NCI-H345 (cell line): ENCODE measurements around the gene CTNND2.
"Not testable (repeated sequence)": the region's sequence is repeated elsewhere in the genome, so short reads cannot be mapped to it uniquely, and the experiment has no call there.

Source experiments
- DNase-seq: peaks from one replicate; lab custom pipeline; 2025; lab: John Stamatoyannopoulos, UW

CTNND2 gene

DNA sequence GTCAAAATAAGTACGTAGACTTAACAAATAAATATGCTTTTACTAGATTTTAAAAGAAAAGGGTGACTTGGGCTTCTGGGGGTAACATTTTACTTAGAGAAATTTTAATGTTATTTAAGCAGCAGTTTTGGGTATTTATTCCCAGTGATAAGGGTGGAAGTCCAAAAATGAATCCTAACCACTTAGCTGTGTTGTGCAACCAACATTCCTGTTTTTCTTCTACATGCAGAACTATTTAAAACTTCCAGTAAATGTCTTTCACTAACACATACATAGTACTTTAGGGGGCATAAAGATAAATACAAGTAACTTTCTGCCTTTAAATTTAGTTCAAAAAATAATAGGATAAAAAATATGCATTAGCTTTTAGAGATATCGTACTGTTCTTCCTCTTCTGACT, 436.7 kb downstream of the CTNND2 start:
- DNase-seq, result no peak

DNA sequence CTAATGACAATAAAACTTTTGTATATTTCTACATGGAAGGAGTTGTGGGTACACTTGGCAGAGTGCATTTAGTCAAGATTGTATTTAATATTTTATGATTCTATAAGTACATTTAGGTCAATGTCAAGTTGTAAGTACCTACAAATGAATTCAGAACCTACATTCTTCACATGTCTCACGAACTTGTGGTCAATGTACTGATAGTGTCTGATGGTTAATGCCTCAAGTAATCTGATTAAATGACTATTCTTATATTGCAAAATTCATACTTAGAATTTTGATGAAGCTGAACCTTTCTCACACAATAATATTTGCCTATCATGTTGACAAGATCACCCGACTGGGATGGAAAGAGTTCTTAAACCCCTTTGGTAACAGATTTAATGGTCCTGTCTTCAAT, 444.5 kb downstream of the CTNND2 start:
- no peak for DNase-seq

DNA sequence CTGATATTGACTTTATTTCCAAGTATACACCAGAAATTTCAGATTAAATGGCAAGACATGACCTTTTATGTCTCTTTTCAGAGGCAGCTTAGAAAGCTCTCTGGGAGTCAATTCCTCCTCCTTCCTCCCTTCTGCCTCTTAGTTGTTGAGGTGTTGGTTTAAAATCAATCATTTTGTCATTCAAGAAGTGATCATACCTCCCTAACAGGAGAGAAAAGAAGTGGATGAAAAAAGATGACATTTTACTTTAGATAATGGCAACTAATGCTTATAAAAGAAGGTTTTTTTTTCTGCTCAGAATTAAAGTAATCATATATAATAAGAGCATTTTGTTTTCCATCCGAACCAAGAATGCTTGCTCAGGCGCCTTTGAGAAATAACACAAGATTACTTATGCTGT, 448.7 kb downstream of the CTNND2 start:
- DNase-seq, result no peak

- no peak for DNase-seq
Observed at GRCh38 chr5:11452852-11453251, 451.4 kb downstream of the CTNND2 start.

DNA sequence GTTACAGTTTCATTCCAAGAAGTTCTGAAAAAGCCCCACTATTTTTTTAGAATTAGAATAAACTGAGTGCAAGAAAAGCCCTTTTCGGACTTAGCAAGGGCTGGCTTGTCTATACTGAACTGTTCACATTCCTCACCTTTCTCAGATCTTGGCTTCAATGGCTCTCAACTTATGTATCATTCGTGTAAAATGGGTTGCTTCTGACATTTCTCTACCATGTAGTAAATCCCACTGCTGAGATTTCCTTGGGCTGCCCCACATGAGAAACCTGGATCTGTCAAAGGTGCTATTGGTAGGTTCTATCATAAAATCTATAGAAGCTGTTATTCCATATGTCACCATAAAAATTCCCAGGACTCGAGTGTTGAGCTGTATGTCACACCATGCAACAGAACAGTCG, 454.3 kb downstream of the CTNND2 start:
- no peak for DNase-seq

DNA sequence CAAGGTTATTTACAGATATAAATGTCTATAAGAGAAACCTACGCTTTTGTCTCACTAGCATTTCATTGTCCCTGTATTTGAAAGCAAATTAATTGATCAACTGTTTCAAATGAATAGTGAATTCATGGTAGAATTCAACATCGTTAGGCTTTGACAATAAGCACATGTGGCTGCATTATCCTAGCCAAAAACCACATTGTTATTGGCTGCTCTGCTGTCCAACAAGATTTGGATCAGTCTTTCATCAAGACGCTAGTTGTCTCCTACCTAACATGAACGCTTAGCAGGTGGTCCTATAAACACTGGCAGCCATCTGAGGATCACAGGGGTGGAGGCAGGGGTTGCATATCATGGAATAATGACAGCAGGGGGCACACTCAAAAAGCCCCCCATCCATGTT, 455.0 kb downstream of the CTNND2 start:
- no peak for DNase-seq

DNA sequence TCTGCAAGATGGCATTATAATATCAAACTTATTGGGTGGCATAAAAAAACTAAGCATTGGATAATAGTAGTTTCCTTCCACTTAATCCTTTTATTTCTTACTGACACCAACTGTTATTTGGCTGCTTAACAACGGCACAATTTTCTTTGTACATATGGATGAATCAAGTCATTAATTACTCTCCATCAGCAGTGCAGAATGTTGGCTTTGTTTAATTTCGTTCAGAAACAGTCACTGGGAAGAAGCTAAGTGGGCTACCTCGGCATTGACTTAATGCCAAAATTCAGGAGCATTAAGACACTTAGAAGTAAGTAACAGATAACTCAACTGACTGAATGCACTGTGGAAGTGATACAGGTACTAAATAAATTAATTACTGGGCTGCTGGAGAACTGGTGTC, 460.4 kb downstream of the CTNND2 start:
- DNase-seq, result no peak

- DNase-seq, result no peak
Observed at GRCh38 chr5:11432116-11432515, 472.1 kb downstream of the CTNND2 start.

DNA sequence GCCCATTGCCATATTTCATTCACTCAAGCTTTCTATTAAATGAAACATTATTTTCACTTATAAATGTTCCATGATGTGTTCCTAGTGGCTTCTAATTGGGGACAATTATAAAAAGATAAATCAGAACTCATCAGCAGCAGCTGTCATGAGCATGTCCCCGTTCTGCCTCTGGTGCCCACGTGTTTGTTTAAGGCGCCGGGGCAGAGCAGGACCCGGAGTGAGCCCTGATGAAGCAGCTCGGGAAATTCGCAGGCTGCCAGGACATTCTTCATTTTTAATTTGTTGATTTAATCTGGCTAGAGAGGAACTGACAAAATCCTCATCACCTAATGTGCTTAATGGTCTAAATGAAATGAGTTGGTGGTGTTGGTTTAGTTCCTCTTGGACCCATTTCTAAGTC, 475.0 kb downstream of the CTNND2 start:
- DNase-seq, result no peak

DNA sequence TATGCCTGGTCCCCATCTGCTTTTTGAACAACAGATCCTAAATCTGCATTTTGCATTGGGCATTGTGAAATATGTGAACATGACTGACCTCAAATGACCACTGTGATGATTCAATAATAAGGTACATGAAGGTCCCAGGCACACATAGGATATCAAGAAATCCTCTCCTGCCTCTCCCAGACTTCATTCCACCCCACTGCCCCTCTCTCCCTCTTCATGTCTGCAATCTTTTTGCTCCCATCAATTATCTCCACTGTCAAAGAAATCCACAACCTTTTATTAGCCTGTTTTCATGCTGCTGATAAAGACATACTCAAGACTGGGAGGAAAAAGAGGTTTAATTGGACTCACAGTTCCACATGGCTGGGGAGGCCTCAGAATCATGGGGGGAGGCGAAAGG, 476.7 kb downstream of the CTNND2 start:
- no peak for DNase-seq

DNA sequence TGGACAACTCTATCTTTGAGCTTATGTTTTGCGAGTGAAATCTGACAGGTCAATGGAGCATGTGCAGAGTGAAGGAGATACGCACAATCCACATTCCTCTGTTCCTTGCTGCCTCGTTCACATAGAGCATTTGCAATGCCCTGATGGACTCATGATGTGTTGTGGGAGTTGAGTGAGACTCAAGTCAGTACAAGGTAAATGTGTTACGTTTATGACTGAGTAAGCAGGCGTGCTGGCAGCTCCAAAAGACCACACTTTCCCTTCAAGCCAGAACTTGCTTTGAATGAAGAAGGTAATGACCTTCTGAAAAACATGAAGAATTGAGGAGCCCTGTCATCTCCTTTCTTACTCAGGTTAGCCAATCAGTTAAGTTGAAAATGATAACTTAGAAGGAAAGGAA, 477.8 kb downstream of the CTNND2 start:
- DNase-seq, result no peak

DNA sequence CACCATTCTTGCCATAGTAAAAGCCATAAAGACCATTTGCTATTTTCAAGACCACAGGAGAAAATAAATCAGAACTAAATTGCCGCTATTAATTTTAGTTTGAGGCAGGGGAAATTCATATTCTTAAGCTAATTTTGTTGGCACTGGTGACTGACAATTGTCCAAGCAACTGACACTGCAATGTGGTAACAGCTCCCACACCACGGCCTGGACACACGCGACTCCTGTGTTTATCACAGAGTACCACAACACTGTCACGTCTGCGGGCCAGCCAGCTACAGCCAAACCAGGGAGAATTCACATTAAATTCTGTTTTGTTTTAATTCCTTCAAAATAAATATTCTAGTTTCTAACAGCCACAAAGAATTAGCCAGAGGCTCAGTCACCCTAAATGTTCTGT, 481.9 kb downstream of the CTNND2 start:
- no peak for DNase-seq

DNA sequence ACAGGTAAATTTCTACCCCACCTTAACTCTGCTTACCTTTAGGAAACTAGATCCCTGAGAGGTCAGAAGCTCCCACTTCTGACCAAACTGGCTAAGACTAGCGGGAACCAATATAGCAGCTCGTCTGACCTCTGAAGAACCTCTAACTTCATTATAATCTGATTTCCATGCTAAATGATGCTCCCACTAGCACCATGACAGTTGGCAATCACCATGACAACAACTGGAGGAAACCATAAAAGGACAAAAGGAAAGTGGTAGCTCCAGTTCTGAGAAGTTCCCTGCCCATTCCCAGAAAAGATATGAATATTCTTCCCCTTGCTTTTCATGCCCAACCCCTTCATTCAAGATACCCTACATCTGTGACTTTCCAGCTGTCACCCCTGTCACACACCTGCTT, 483.3 kb downstream of the CTNND2 start:
- DNase-seq, result no peak

- DNase-seq, result no peak
Observed at GRCh38 chr5:11415751-11416150, 488.5 kb downstream of the CTNND2 start.

- DNase-seq, result not testable (repeated sequence)
Observed at GRCh38 chr5:11414732-11415131, 489.5 kb downstream of the CTNND2 start.

DNA sequence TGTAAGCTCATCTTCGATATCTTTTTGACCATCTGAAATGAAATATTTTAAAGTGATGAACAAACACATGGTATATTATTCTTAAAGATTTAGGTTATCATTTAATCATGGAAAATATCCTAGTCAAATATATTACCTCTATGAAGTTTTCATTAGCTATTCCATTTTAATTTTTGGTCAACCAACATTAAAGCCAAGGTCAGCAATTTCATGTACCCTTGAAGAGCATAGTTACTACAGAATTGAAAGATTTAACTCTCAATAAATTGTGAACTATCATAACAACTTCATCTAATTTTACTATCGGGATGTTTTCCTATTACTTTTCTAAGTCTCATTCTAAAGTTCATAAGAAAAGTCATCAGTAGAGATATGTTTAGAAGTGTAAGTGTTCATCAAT, 492.6 kb downstream of the CTNND2 start:
- no peak for DNase-seq

GRCh38 chr5:11407556-11408145, 496.6 kb downstream of the CTNND2 start:
- no peak for DNase-seq

DNA sequence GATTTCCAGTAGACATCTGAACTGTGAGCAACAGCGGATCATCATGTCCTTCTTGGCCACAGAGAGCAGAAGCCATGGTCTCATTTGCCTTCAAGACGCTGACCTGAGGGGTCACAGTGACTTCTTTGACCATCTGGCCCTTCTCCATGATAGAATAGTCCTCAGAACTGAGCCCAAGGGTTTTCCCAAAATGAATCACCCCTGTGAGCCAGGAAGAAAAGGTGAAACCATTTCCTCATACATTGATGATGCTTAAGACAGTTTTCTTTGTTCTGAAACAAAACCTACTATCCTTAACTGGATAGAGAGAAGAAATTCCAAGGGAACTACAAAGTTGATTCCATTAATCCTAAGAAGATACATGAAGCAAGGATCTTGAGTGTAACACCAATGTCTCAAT, 503.9 kb downstream of the CTNND2 start:
- no peak for DNase-seq

GRCh38 chr5:11398728-11399127, 505.5 kb downstream of the CTNND2 start:
- no peak for DNase-seq

- no peak for DNase-seq
Observed at GRCh38 chr5:11397549-11397948, 506.7 kb downstream of the CTNND2 start.

- DNase-seq, result no peak
Observed at GRCh38 chr5:11396917-11397316, 507.3 kb downstream of the CTNND2 start.

DNA sequence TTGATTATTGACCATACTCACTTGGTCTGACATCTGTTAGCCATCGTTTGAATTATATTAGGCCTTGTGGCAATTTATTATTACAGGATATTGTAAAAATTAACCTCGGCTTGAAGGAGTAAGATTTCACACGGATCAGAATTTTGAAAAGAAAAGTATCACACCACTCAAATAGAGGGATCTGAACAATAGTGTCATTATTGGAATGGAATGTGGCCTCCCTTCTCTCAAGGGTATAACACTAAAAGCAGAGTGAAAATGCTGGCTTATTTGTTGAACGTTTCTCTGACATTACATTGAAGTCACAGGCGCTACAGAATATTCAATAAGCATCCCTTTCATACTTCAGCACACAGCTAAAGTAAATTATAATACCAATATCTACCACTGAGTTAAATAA, 509.3 kb downstream of the CTNND2 start:
- no peak for DNase-seq

GRCh38 chr5:11390291-11390767, 513.9 kb downstream of the CTNND2 start:
- DNase-seq, result no peak

DNA sequence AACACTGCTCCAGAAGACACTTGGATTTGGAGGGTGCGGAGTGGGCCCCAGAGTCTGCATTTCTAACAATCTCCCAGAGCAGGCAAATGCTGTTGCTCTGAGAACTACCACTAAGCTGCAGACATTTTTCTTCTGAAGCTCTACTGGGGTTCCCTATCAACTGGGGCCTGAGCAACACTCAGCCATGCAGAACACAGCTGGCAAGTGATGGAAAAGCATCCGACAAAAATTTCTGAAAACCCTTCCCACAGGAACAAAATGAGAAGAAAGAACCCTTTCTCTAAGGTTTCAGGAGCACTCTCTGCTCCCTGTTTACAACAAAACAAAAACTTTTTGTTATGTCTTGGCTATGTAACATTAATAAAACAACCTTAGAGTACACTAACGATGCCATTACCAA, 516.9 kb downstream of the CTNND2 start:
- no peak for DNase-seq

DNA sequence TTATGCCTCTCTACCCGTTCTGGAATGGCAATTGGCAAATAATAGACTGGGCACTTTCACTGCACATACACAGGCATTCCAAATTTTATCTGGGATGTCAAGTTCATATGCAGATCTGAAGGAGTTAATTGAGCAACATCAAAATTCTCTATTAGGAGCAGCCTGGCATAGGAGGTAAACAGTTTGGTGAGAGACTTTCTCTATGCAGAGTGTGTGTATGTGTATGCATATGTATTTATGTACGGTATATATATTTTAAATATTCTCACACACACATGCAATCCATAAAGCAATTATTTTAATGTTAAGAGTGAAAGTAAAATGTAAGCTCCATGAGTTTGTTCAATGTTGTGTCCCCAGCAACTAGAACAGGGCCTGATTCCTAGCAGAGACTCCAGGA, 517.8 kb downstream of the CTNND2 start:
- DNase-seq, result no peak
